Vagina (tissue), 2 donors: ENCODE results near the gene NIPBL. TPM values are rescaled to one million over a fixed set of nuclear protein-coding genes. Genes with fewer than 3 reads are reported as not detected.

Source experiments
- DNase-seq, 2 donors: peaks; one replicate each; pipeline ENCODE4 v3.0.0-alpha.2; 2017; ENCODE audit errors: extremely low spot score in 2 of 2
- H3K27ac ChIP-seq: fragments of 200-600 bp; sonication (generic); one replicate; pipeline ENCODE4 v1.5.1; 2019
- H3K27me3 ChIP-seq: fragments of 200-600 bp; sonication (generic); one replicate; pipeline ENCODE4 v1.5.1; 2019
- H3K36me3 ChIP-seq, 2 donors: fragments of 200-600 bp; sonication (generic); one replicate each; pipeline ENCODE4 v1.5.1; 2017 to 2019
- H3K4me1 ChIP-seq: fragments of 200-600 bp; sonication (generic); one replicate; pipeline ENCODE4 v1.5.1; 2019
- H3K4me3 ChIP-seq, 2 donors: fragments of 200-600 bp; sonication (generic); 1 replicate in 1 of 2; 2 replicates in 1 of 2; pipeline ENCODE4 v1.5.1; 2016 to 2019
- H3K9me3 ChIP-seq: fragments of 200-600 bp; sonication (generic); one replicate; pipeline ENCODE4 v1.5.1; 2019
- CTCF ChIP-seq, 3 experiments: fragments of 450-650 bp in 2 of 3; fragments of 200-600 bp in 1 of 3; sonication (generic) in 1 of 3; IDR thresholded peaks; one replicate each; pipeline ENCODE4 v1.5.1; 2017 to 2019; ENCODE audit warnings: antibody characterized with exemption in 3 of 3, mild to moderate bottlenecking in 2 of 3, moderate library complexity in 2 of 3
- POLR2A ChIP-seq, 2 donors: fragments of 450-650 bp; IDR thresholded peaks; one replicate each; pipeline ENCODE4 v1.6.1; 2017; ENCODE audit warnings: antibody characterized with exemption in 2 of 2, mild to moderate bottlenecking in 2 of 2, moderate library complexity in 2 of 2
- POLR2AphosphoS5 ChIP-seq, 2 donors: sonication (generic); formaldehyde crosslinking; IDR thresholded peaks; one replicate each; pipeline ENCODE4 v1.9.0; 2017; ENCODE audit warnings: antibody characterized with exemption in 2 of 2, mild to moderate bottlenecking in 2 of 2, low read depth in 1 of 2; ENCODE audit not compliant: insufficient read depth in 1 of 2
- intact Hi-C: fragments of 100-400 bp; cut with DNase I; formaldehyde crosslinking; loops from one replicate; pipeline ENCODE4 v1.15.1; 2023
- total RNA-seq: library from RNA; depleted of rRNA; stranded (reverse); fragments of >200 nt; gene quantifications from one replicate; pipeline ENCODE4 v1.2.3, GENCODE V29; 2016

Gene NIPBL
- 67.8 TPM for total RNA-seq

DNA sequence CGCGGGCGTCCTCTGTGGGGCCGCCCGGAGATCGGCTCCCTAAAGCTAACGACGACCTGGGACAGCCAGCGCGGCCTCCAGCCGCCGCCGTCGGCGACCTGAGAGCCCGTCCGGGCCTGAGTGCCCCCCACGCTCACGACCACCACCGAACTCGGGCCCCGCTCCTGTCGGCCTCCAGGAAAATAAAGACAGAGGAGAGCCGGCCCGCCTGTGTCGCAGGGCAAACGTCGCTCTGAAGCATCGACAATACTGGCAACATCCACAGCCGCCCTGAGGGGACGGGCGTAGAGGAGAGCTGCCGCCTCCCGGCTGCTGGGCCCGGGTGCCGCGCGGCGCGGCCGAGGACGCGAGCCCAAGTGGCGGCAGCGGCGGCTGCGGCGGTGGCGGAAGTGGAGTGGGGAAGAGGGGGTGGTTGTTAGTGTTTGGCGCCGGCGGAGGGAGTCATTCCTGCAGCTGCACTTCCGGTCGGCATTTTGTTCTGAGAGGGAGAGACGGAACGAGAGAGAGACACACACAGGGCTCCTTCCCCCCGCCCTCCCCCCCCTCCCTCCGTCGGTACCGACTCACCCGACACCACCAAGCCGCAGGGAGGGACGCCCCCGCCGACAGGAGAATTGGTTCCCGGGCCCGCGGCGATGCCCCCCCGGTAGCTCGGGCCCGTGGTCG, at the start of gene NIPBL:
Gene NIPBL, plus strand, starts transcription at position 471 of the 666 bp plus-strand sequence. CDS start 76,928 bp downstream, outside the sequence.
- Histone ChIP-seq H3K4me3 (peak within 1 kb of the TSS; percentile 83 to 98), H3K27ac (peak within 1 kb of the TSS; percentile 99), H3K9me3 (no peaks in the 10 kb centered on the region), H3K4me1 (peaks cover 58% of the 10 kb centered on the region), H3K27me3 (no peaks in the 10 kb centered on the region), H3K36me3 (no peaks in the 10 kb centered on the region)
- intact Hi-C loops: no loop called here
- peak in 1 of 2 donors; percentile 95 for DNase-seq
- TF ChIP-seq CTCF (IDR thresholded peaks at IDR 0.05): no peak
- peak in 1 of 2 donors; percentile 86 for TF ChIP-seq POLR2A (IDR thresholded peaks at IDR 0.05)
- TF ChIP-seq POLR2AphosphoS5 (IDR thresholded peaks at IDR 0.05; ENCODE audit: insufficient read depth in 1 of 2, low read depth in 1 of 2): peak in 1 of 2 donors; percentile 22

GRCh38 chr5:36832274-36832673, 44.3 kb upstream of the NIPBL start:
- intact Hi-C loops: no loop called here
- H3K27ac ChIP-seq: no peak overlapping the region
- no peaks in the 10 kb centered on the region for H3K4me1 ChIP-seq
- no peak for DNase-seq
- TF ChIP-seq POLR2A (IDR thresholded peaks at IDR 0.05): no peak
- no peak for TF ChIP-seq CTCF (IDR thresholded peaks at IDR 0.05)
- TF ChIP-seq POLR2AphosphoS5 (IDR thresholded peaks at IDR 0.05; ENCODE audit: insufficient read depth in 1 of 2, low read depth in 1 of 2): no peak
- no peaks in the 10 kb centered on the region for H3K36me3 ChIP-seq
- no peaks in the 10 kb centered on the region for H3K9me3 ChIP-seq
- no peak overlapping the region for H3K4me3 ChIP-seq
- no peaks in the 10 kb centered on the region for H3K27me3 ChIP-seq

- DNase-seq: no peak
- H3K9me3 ChIP-seq: no peaks in the 10 kb centered on the region
- H3K4me3 ChIP-seq: no peak overlapping the region
- H3K27ac ChIP-seq: no peak overlapping the region
- TF ChIP-seq POLR2AphosphoS5 (IDR thresholded peaks at IDR 0.05; ENCODE audit: insufficient read depth in 1 of 2, low read depth in 1 of 2): no peak
- TF ChIP-seq CTCF (IDR thresholded peaks at IDR 0.05): no peak
- no peak for TF ChIP-seq POLR2A (IDR thresholded peaks at IDR 0.05)
- intact Hi-C loops: no loop called here
- H3K36me3 ChIP-seq: no peaks in the 10 kb centered on the region
- H3K4me1 ChIP-seq: no peaks in the 10 kb centered on the region
- no peaks in the 10 kb centered on the region for H3K27me3 ChIP-seq
Measured at GRCh38 chr5:36836831-36837230, 39.7 kb upstream of the NIPBL start.

- Histone ChIP-seq H3K27ac (no peak overlapping the region), H3K9me3 (no peaks in the 10 kb centered on the region), H3K36me3 (no peaks in the 10 kb centered on the region), H3K4me1 (no peaks in the 10 kb centered on the region), H3K4me3 (no peak overlapping the region), H3K27me3 (no peaks in the 10 kb centered on the region)
- TF ChIP-seq POLR2A (IDR thresholded peaks at IDR 0.05) (no peak), POLR2AphosphoS5 (IDR thresholded peaks at IDR 0.05; ENCODE audit: insufficient read depth in 1 of 2, low read depth in 1 of 2) (no peak), CTCF (IDR thresholded peaks at IDR 0.05) (no peak)
- no peak for DNase-seq
- intact Hi-C loops: no loop called here
Measured at GRCh38 chr5:36839489-36840476, 36.8 kb upstream of the NIPBL start.
